ENCODE data around the gene RNF212.

RNF212 gene

DNA sequence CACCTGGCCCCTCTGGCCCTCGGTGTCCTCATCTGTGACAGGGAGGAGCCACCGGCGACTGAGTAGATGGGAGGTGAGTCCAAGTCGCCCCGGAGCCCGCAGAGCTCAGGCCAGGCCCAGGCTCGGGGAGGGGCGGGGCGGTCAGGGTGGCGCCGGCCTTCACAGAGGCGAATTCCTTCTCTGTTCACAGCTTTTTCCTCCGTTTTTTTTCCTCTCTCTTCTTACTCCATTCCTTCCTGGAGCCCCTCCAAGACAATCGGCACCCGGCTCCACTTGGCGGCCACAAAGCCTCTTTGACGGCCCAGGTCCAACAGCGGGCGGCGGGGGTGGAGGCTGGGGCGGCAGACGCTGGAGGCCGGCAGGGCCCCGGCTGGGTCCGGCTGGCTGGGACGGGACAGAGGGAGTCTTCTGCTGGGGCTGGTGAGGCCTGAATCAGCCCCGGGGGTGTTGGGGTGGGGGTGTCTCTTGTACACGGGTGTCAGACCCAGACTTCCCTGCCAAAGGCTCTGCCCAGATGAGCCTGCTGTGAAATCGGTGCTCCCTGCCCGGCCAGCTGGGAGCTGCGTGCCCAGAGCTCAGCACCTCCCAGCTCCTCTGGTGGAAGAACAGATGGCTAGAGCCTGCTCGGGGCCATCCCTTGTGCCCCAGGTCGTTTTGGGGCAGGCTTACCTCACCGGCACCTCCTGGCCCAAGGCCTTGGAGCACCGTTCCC is 79.4 kb downstream of the RNF212 start:
- no peak for DNase-seq

DNA sequence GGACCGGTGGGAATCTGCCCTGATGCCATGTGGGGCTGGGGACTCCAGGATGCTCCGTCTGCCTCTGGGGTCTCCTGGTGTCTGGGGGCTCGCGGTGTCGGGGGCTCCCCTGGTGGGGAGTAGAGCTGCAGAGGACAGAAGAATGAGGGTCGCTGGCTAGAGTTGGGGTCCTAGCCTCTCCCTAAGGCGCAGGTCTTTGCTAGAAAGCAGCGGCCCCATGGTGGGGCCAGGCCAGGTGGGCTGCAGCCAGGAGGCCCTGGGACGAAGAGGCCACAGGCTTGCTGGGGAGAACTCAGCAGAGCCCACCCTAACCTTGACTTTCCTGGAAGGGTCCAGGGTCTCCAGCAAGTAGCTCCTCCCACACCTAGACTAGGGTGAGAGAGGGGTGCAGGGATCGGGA is 80.5 kb downstream of the RNF212 start:
- DNase-seq = no peak

DNA sequence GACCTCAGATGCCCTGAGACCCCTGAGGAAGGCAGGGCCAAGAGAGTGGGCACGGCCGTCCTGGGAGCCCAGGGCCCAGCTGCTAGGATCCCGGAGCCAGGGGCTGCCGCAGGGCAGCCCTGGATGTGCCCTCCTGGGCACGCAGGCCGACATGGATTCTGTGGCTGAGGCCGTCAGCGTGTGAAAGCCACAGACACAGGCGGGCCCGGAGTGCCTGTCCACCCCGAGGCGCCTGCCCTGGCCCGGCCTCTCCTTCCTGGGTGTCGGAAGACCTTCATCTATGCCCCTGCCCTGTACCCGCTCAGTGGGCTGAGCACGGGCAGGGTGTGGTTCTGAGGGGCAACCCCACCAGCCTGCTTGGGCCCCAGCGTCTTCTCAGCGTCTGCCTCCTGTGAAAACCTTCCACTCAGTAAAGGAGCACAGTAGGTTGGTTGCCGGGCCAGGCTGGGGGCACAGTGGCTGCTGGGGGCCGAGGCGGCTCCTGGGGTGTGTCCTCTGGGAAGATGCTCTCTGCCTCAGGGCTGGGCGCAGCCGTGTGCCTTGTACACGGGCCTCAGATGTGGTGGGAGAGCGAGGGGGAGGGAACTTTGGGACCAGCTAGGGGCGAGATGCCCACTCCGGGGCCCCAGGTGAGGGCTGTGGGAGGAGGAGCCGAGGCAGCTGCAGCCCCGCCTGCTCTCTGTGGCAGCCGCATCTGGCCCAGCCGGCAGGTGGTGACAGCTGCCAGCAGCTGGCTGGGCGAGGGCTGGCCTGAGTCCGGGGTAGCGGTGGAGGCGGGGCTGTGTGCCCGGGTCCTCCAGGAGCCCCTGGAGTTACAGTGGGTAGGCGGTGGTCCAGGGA is 81.2 kb downstream of the RNF212 start:
- DNase-seq = no peak

GRCh38 chr4:1031346-1031745 is 82.0 kb downstream of the RNF212 start:
- no peak for DNase-seq

DNA sequence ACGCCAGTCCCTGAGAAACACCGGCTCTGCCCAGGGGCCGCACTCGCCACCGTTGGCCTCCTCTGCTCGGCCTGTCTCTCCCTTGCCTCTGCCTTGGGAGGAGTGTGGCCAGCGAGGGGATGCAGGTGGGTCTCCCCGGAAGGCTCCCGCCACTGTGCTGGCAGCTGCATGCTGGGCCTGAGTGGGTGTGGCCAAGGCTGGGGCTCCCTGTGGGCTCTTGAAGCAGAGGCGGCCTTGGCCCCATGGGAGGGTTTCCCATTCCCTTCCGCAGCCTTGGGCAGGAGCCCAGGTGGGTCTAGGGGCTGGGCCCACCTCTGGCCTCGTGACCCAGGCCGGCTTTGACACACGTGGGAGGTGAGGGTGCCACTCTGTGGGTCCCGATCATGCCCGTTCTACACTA is 82.8 kb downstream of the RNF212 start:
- no peak for DNase-seq

- no peak for DNase-seq
Observed at GRCh38 chr4:1030031-1030430, 83.3 kb downstream of the RNF212 start.

- no peak for DNase-seq
Observed at GRCh38 chr4:1029529-1029928, 83.8 kb downstream of the RNF212 start.

DNA sequence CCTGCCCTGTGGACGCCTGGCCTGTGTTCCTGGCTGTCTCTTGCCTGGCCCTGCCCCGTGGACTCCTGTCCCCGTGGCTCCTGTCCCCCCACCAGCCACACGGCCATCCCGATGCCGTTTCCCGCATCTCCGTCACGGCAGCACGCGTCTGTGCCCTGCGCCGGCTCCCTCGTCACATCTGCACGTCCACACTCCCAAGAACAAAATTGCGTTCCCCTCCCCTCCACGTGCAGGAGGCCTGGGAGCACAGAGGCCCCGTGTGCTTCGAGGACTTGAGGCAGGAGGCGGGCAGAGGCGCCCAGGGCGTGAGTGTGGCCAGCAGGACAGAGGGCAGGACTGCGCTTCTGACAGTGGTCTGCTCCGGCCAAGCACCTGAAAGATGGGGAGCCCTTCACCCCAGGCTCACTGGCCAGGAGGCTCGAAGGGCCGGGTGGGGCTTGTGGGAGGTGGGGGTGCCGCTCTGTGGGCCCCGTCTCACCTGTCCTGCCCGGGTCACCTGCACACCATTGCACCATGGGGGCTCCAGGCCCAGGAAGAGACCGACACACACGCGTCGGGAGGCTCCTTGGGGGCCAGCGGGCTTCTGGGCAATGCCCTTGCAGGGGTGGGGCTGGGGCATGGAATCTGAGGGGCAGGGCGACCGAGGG is 84.7 kb downstream of the RNF212 start:
- no peak for DNase-seq

DNA sequence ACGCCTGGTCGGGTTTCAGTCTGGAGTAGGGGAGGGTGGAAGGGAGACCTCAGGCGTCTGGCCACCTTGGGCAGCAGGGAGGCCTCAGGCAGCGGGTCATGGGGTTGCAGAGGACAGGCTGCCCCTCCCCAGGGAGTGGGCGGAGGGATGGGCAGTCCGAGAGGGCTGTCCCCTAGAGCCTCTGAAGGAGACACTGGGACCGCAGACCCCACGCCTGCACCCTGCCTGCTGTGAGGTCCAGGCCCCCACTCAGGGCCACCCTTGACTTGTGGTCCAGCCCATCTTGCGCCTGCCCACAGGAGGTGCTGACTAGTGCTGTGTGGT is 85.5 kb downstream of the RNF212 start:
- no peak for DNase-seq

DNA sequence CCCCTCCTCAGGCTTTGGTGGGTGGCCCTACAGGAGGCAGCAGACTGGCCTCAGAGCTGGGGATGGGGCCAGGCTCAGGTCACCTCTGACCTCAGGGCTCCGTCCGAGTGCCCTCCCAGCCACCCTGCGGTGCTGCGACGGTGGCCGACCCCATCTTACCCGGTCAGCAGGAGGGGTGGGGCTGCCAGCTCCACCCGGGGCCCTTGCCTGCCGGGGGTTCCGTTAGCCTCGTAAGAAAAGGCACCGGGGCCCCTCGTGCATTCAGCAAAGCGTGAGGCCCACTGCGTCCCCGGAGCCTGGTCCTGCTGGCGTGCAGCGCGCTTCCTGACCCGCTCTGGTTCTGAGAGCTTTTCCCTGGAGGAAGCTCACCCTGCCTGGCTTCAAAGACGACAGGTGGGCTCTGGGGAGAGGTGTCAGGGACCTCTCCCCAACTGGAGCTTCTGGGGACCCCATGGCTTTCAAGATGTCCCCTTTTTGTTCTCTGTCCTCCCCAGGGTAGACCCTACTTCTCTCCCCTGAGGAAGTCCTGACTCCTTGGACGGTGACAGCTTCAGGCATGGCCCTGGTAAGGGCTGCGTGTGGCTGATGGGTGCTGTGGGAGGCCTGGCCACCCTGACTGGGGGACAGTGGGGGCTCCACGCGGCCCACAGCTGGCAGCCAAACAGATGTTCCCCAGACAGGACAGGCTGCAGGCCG is 86.0 kb downstream of the RNF212 start:
- DNase-seq = no peak

- no peak for DNase-seq
Observed at GRCh38 chr4:1026115-1026514, 87.2 kb downstream of the RNF212 start.

GRCh38 chr4:1024882-1025545 is 88.3 kb downstream of the RNF212 start:
- DNase-seq = no peak

- DNase-seq = no peak
Observed at GRCh38 chr4:1023895-1024740, 89.2 kb downstream of the RNF212 start.

DNA sequence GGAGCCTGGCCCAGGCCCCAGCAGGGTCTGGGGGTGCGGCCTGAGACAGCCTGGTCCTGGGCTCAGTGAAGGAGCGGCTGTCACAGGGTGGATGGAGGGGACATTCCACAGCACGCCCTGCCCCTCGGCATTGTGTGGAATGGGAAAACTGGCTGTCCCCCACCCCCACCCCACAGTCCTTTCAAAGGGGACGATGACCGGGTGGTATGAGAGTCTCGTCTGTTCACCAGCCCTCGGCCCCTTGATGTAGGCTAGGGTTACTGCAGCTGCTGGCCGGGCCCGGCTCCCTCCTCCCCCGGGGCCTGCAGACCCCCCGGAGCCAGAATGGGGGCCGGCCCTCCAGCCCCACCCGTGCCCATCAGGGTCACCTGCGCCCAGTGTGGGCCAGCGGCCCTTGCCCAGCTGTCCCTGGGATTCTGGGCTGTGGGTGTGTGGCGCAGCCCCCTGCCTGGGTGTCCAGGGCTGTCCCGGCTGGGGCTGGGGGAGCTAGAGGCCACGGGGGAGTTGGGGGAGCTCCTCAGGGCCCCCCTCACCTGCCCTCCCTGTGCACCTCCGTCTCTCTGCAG is 90.2 kb downstream of the RNF212 start:
- no peak for DNase-seq

GRCh38 chr4:1022739-1023066 is 90.7 kb downstream of the RNF212 start:
- DNase-seq = no peak

GRCh38 chr4:1022051-1022738 is 91.2 kb downstream of the RNF212 start:
- no peak for DNase-seq
